Natural killer cell (primary cell): ENCODE results near the gene CSNK1A1. TPM values are rescaled to one million over a fixed set of nuclear protein-coding genes. Genes with fewer than 3 reads are reported as not detected.
"Not testable (repeated sequence)": the region's sequence is repeated elsewhere in the genome, so short reads cannot be mapped to it uniquely, and the experiment has no call there.

Experiments used
- ATAC-seq, 3 donors: fragments of 150-1000 bp in 2 of 3; fragments of 200-7000 bp in 1 of 3; cut with Tn5 transposase; 1 replicate in 1 of 3; 2 replicates in 2 of 3; pipeline ENCODE4 v1.10.0; 2021; ENCODE audit warnings: mild to moderate bottlenecking in 2 of 3, moderate library complexity in 2 of 3
- DNase-seq, 2 donors: peaks; one replicate each; pipeline versions ENCODE4 v3.0.0 to v3.0.0-alpha.2; 2013 to 2021; ENCODE audit warnings: mixed read lengths in 1 of 2
- H3K27ac ChIP-seq: one replicate; pipeline ENCODE4 v1.5.1; 2013; ENCODE audit warnings: mild to moderate bottlenecking, low read length
- H3K27me3 ChIP-seq: one replicate; pipeline ENCODE4 v1.6.1; 2013; ENCODE audit warnings: low read length; ENCODE audit not compliant: control insufficient read depth, insufficient read depth
- H3K36me3 ChIP-seq: one replicate; pipeline ENCODE4 v1.6.1; 2013; ENCODE audit warnings: low read length; ENCODE audit not compliant: control insufficient read depth, insufficient read depth
- H3K4me1 ChIP-seq: one replicate; pipeline ENCODE4 v1.6.1; 2013; ENCODE audit warnings: low read length; ENCODE audit not compliant: control insufficient read depth, insufficient read depth
- H3K4me3 ChIP-seq: one replicate; pipeline ENCODE4 v1.5.1; 2013; ENCODE audit warnings: low read length
- H3K9me3 ChIP-seq: one replicate; pipeline ENCODE4 v1.6.1; 2013; ENCODE audit warnings: low read length; ENCODE audit not compliant: control insufficient read depth, insufficient read depth
- H3K27ac Mint-ChIP-seq, 2 donors: one replicate each; pipeline ENCODE4 v1.8.0; 2022; ENCODE audit warnings: mild to moderate bottlenecking in 2 of 2, mixed read lengths in 2 of 2, moderate library complexity in 1 of 2
- H3K27me3 Mint-ChIP-seq, 2 donors: one replicate each; pipeline ENCODE4 v1.8.0; 2022; ENCODE audit warnings: low read depth in 2 of 2, mixed read lengths in 2 of 2
- H3K36me3 Mint-ChIP-seq: one replicate; pipeline ENCODE4 v1.8.0; 2022; ENCODE audit warnings: mixed read lengths
- H3K4me1 Mint-ChIP-seq, 2 donors: one replicate each; pipeline ENCODE4 v1.8.0; 2022; ENCODE audit warnings: mixed read lengths in 2 of 2
- H3K4me3 Mint-ChIP-seq: one replicate; pipeline ENCODE4 v1.8.0; 2022; ENCODE audit warnings: mild to moderate bottlenecking, moderate library complexity, mixed read lengths
- H3K9me3 Mint-ChIP-seq, 2 donors: one replicate each; pipeline ENCODE4 v1.8.0; 2022; ENCODE audit warnings: mixed read lengths in 2 of 2
- WGBS: methylation state at CpG from one replicate; pipeline ENCODE4 v1.1.7; 2013; ENCODE audit warnings: missing lambda C conversion rate; ENCODE audit not compliant: insufficient coverage; 5-methylcytosine and 5-hydroxymethylcytosine counted together
- intact Hi-C: fragments of 100-400 bp; cut with micrococcal nuclease; formaldehyde crosslinking; loops from one replicate; pipeline ENCODE4 v1.14.2; 2022
- total RNA-seq, 4 donors: library from RNA; stranded (reverse); fragments of 120-200 nt in 1 of 4; gene quantifications; one replicate each; pipeline versions ENCODE4 v1.2.3 to v1.2.4, GENCODE V29; 2013 to 2022
- TF ChIP-seq, protein P1 (sequence below): fragments of 200-600 bp; IDR thresholded peaks from one replicate; pipeline ENCODE4 v1.8.0; 2022; ENCODE audit warnings: antibody characterized with exemption

Gene CSNK1A1
- total RNA-seq, 3 donors from 2014 or later (not counting 1 experiment from before 2014, with no cell fraction given): 183 to 209 (median 206) TPM

DNA sequence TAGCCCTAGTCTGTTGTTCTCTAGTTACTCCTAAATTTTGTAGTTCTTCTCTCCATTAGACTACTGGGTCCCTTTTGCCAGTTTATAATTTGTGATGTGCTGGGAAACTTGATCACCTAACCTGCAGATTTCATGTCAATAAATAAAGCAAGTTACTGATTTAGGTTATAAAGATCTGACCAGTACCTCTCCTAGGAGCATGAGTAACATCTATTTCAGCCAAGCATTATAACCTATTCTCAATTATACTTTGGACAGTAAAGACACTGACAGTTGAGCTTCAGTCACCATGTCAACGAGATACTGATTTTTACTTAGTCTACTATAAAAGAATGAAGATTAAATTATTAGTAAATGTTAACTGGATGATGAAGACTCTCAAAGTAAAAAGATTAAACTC lies 36.7 kb downstream of the CSNK1A1 start:
- peaks cover 44% of the 10 kb centered on the region for H3K36me3 ChIP-seq
- peaks cover 47 to 53% of the 10 kb centered on the region in 2 donors for H3K4me1 Mint-ChIP-seq
- TF ChIP-seq, protein P1, sequence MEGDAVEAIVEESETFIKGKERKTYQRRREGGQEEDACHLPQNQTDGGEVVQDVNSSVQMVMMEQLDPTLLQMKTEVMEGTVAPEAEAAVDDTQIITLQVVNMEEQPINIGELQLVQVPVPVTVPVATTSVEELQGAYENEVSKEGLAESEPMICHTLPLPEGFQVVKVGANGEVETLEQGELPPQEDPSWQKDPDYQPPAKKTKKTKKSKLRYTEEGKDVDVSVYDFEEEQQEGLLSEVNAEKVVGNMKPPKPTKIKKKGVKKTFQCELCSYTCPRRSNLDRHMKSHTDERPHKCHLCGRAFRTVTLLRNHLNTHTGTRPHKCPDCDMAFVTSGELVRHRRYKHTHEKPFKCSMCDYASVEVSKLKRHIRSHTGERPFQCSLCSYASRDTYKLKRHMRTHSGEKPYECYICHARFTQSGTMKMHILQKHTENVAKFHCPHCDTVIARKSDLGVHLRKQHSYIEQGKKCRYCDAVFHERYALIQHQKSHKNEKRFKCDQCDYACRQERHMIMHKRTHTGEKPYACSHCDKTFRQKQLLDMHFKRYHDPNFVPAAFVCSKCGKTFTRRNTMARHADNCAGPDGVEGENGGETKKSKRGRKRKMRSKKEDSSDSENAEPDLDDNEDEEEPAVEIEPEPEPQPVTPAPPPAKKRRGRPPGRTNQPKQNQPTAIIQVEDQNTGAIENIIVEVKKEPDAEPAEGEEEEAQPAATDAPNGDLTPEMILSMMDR: no peak
- H3K27ac ChIP-seq: no peak overlapping the region
- intact Hi-C loops: no loop called here
- no peaks in the 10 kb centered on the region for H3K36me3 Mint-ChIP-seq
- H3K9me3 Mint-ChIP-seq: no peaks in the 10 kb centered on the region
- ATAC-seq: no peak
- peak overlapping the region; percentile 67 to 71 for H3K27ac Mint-ChIP-seq
- WGBS: no CpG with 5 or more reads among the region's 1 CpG
- no peak for DNase-seq
- no peaks in the 10 kb centered on the region for H3K27me3 ChIP-seq
- H3K27me3 Mint-ChIP-seq: no peaks in the 10 kb centered on the region
- no peak overlapping the region for H3K4me3 ChIP-seq
- H3K9me3 ChIP-seq: no peaks in the 10 kb centered on the region
- H3K4me1 ChIP-seq: no peaks in the 10 kb centered on the region
- H3K4me3 Mint-ChIP-seq: no peak overlapping the region

DNA sequence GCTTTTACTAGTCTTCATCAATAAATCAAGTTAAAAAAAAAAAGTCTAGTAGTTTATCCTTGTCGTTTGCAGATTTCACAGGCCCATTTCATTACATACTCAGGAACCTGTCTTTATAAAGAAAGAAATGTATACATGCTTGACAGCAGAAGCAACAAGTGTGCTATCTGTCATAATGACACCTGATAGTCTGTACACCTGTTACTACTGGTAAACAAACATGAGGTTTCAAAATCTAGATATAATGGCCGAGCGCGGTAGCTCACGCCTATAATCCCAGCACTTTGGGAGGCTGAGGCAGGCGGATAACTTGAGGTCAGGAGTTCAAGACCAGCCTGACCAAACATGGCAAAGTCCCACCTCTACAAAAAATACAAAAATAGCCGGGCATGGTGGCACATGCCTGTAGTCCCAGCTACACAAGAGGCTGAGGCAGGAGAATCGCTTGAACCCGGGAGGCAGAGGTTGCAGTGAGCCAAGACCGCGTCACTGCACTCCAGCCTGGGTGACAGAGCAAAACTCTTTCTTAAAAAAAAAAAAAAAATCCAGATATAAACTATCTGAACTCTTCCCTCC lies 37.8 kb downstream of the CSNK1A1 start:
- peaks cover 36 to 42% of the 10 kb centered on the region in 2 donors for H3K4me1 Mint-ChIP-seq

DNA sequence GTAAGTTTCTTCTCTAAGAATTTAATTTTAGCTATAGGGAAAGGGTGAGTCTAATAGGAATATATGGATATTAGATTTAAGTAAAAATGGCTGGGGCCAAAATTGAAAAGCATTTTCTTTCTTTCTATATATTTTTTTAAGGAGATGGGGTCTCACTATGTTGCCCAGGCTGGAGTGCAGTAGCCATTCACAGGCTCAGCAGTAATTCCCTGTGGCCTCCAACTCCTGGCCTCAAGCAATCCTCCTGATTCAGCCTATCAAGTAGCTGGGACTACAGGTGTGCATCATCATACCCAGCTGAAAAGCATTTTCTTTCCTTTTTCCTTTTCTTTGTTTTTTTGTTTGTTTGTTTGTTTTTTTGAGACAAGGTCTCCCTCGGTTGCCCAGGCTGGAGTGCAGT lies 41.1 kb downstream of the CSNK1A1 start:
- Histone ChIP-seq H3K4me3 (no peak overlapping the region), H3K27me3 (no peaks in the 10 kb centered on the region), H3K9me3 (no peaks in the 10 kb centered on the region), H3K27ac (no peak overlapping the region), H3K4me1 (no peaks in the 10 kb centered on the region), H3K36me3 (peaks cover 73% of the 10 kb centered on the region)
- H3K9me3 Mint-ChIP-seq: no peaks in the 10 kb centered on the region
- no peak for DNase-seq
- H3K4me3 Mint-ChIP-seq: no peak overlapping the region
- intact Hi-C loops: no loop called here
- no peak for ATAC-seq
- H3K27ac Mint-ChIP-seq: peak overlapping the region in 1 of 2 donors; percentile 47
- H3K4me1 Mint-ChIP-seq: peaks cover 9 to 15% of the 10 kb centered on the region in 2 donors
- 93% methylated on average over 1 of the region's 1 CpG for WGBS
- H3K27me3 Mint-ChIP-seq: no peaks in the 10 kb centered on the region
- no peaks in the 10 kb centered on the region for H3K36me3 Mint-ChIP-seq
- TF ChIP-seq, protein P1: no peak

More for the DNA sequence above, 37.8 kb downstream of the CSNK1A1 start:
- H3K4me3 Mint-ChIP-seq, H3K9me3 ChIP-seq, DNase-seq, H3K27me3 Mint-ChIP-seq, H3K9me3 Mint-ChIP-seq, H3K27ac ChIP-seq, ATAC-seq, H3K27ac Mint-ChIP-seq, H3K27me3 ChIP-seq, H3K4me3 ChIP-seq, H3K4me1 ChIP-seq, intact Hi-C loops, H3K36me3 Mint-ChIP-seq: not testable (repeated sequence)
- peaks cover 54% of the 10 kb centered on the region for H3K36me3 ChIP-seq
- WGBS: 95% methylated on average over 10 of the region's 11 CpGs

DNA sequence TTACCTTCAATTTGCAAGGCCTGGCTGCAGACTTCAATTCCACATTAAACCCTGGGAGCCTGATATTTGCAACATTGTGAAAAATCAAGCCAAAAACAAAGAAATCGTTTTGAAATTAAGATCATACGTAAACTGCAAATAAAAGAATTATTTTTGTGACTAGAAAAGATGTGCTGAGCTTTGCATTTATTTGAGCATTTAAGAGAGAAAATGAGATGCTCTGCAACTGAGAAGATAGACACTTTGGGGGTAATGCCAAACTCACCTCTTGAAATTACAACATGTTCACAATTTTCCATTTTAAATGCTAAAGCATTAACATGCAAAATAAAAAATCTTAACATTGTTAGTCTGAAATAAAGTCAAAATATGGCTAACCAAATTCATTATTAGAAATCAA lies 46.6 kb downstream of the CSNK1A1 start:
- Mint-ChIP-seq H3K36me3 (peaks cover 10% of the 10 kb centered on the region), H3K4me3 (no peak overlapping the region), H3K27me3 (no peaks in the 10 kb centered on the region), H3K4me1 (no peaks in the 10 kb centered on the region), H3K27ac (no peak overlapping the region), H3K9me3 (no peaks in the 10 kb centered on the region)
- intact Hi-C loops: no loop called here
- 100% methylated on average over 2 of the region's 2 CpGs for WGBS
- Histone ChIP-seq H3K27ac (no peak overlapping the region), H3K4me1 (no peaks in the 10 kb centered on the region), H3K9me3 (no peaks in the 10 kb centered on the region), H3K27me3 (no peaks in the 10 kb centered on the region), H3K4me3 (no peak overlapping the region), H3K36me3 (peaks cover 77% of the 10 kb centered on the region)
- ATAC-seq (no peak), DNase-seq (no peak)
- TF ChIP-seq, protein P1: no peak
